Stimulated activated CD4-positive, alpha-beta T cell treated with anti-CD3 and anti-CD28 coated beads, Interleukin-1b, Interleukin-23, amount 100 ng/mL, for 1 hour (primary cell): ENCODE data around the gene KRT6A.
"Not testable (repeated sequence)": the region's sequence is repeated elsewhere in the genome, so short reads cannot be mapped to it uniquely, and the experiment has no call there.

ENCODE experiments used
- DNase-seq, 2 donors: peaks; one replicate each; pipeline ENCODE4 v3.0.0-alpha.2; 2020; ENCODE audit warnings: low read depth in 2 of 2

Gene KRT6A

GRCh38 chr12:52464897-52465296 is 28.2 kb downstream of the KRT6A start:
- no peak for DNase-seq

GRCh38 chr12:52461693-52462092 is 31.4 kb downstream of the KRT6A start:
- no peak for DNase-seq

GRCh38 chr12:52458861-52459260 is 34.2 kb downstream of the KRT6A start:
- no peak for DNase-seq

GRCh38 chr12:52455821-52456220 is 37.2 kb downstream of the KRT6A start:
- DNase-seq, result no peak

- DNase-seq, result no peak
Observed at GRCh38 chr12:52454411-52455201, 38.5 kb downstream of the KRT6A start.

- DNase-seq, result no peak
Observed at GRCh38 chr12:52452101-52452500, 41.0 kb downstream of the KRT6A start, which contains the start of gene KRT6B. Gene KRT6B, minus strand, starts transcription at chr12:52452146. Its CDS starts 68 bp downstream, at chr12:52452078.

GRCh38 chr12:52448228-52448627 is 44.8 kb downstream of the KRT6A start:
- DNase-seq, result no peak

GRCh38 chr12:52447196-52447595 is 45.9 kb downstream of the KRT6A start:
- DNase-seq, result not testable (repeated sequence)

GRCh38 chr12:52446367-52447045 is 46.6 kb downstream of the KRT6A start:
- no peak for DNase-seq

- DNase-seq, result no peak
Observed at GRCh38 chr12:52445876-52446275, 47.2 kb downstream of the KRT6A start.

GRCh38 chr12:52444647-52445595 is 48.1 kb downstream of the KRT6A start:
- DNase-seq, result no peak

- DNase-seq, result no peak
Observed at GRCh38 chr12:52443966-52444365, 49.1 kb downstream of the KRT6A start.

GRCh38 chr12:52442600-52443061 is 50.4 kb downstream of the KRT6A start:
- DNase-seq, result no peak

GRCh38 chr12:52441320-52441911 is 51.6 kb downstream of the KRT6A start:
- DNase-seq, result no peak

- no peak for DNase-seq
Observed at GRCh38 chr12:52440821-52441319, 52.2 kb downstream of the KRT6A start.

GRCh38 chr12:52439845-52440244 is 53.2 kb downstream of the KRT6A start:
- no peak for DNase-seq

- DNase-seq, result no peak
Observed at GRCh38 chr12:52439420-52439819, 53.6 kb downstream of the KRT6A start.

GRCh38 chr12:52438305-52439301 is 54.5 kb downstream of the KRT6A start:
- DNase-seq, result no peak

- no peak for DNase-seq
Observed at GRCh38 chr12:52437508-52437907, 55.5 kb downstream of the KRT6A start.
